ENCODE results near the gene SLC12A7.

The SLC12A7 gene

GRCh38 chr5:1004461-1005248, 107.2 kb downstream of the SLC12A7 start (continued):
- TF ChIP-seq ZNF513 (tag by site-specific recombination; IDR thresholded peaks at IDR 0.05) (no peak), HOXA7 (CRISPR knock-in tag; IDR thresholded peaks at IDR 0.05; ENCODE audit: borderline replicate concordance) (no peak), ZNF785 (tag by site-specific recombination; IDR thresholded peaks at IDR 0.05) (peak; percentile 58; the same call in 1 of the 2 replicates), ZNF621 (tag by site-specific recombination; IDR thresholded peaks at IDR 0.05) (no peak), TCF7L2 (IDR thresholded peaks at IDR 0.05; ENCODE audit: borderline replicate concordance, low read depth, low read length) (no peak), ZNF530 (tag by site-specific recombination; IDR thresholded peaks at IDR 0.05; ENCODE audit: low read depth) (no peak), ZXDB (tag by site-specific recombination; IDR thresholded peaks at IDR 0.05) (no peak), KLF17 (tag by site-specific recombination; IDR thresholded peaks at IDR 0.05) (no peak), ZNF501 (tag by site-specific recombination; IDR thresholded peaks at IDR 0.05) (no peak; the same call in 1 of the 2 replicates), ZNF175 (tag by site-specific recombination; IDR thresholded peaks at IDR 0.05) (no peak), ZNF623 (tag by site-specific recombination; IDR thresholded peaks at IDR 0.05) (no peak), ZNF585B (tag by site-specific recombination; IDR thresholded peaks at IDR 0.05) (no peak), ZNF837 (tag by site-specific recombination; IDR thresholded peaks at IDR 0.05) (no peak), ZNF121 (tag by site-specific recombination; IDR thresholded peaks at IDR 0.05) (0 out of 2 replicates have a peak, but pooled peaks have one; percentile 35), PRDM2 (tag by site-specific recombination; IDR thresholded peaks at IDR 0.05; ENCODE audit: borderline replicate concordance) (no peak), HIC1 (tag by site-specific recombination; IDR thresholded peaks at IDR 0.05) (no peak), ZFP37 (tag by site-specific recombination; IDR thresholded peaks at IDR 0.05) (no peak), ZSCAN16 (tag by site-specific recombination; IDR thresholded peaks at IDR 0.05) (no peak), PATZ1 (tag by site-specific recombination; IDR thresholded peaks at IDR 0.05) (peak; percentile 77), ZBTB48 (tag by site-specific recombination; IDR thresholded peaks at IDR 0.05) (0 out of 2 replicates have a peak, but pooled peaks have one; percentile 49), PRDM1 (tag by site-specific recombination; IDR thresholded peaks at IDR 0.05) (no peak), ZNF645 (tag by site-specific recombination; IDR thresholded peaks at IDR 0.05) (no peak), ZNF510 (tag by site-specific recombination; IDR thresholded peaks at IDR 0.05; ENCODE audit: insufficient replicate concordance) (no peak), GLIS2 (tag by site-specific recombination; IDR thresholded peaks at IDR 0.05) (peak; percentile 90; the same call in 1 of the 2 replicates)
